ENCODE data around the gene CDRT4. TPM values are rescaled to one million over a fixed set of nuclear protein-coding genes. Genes with fewer than 3 reads are reported as not detected.

Gene CDRT4
- total RNA-seq, 2 donors from 2014 or later, result 2.3 to 48.1 TPM

GRCh38 chr17:15498107-15498506, 30.7 kb upstream of the CDRT4 start:
- 83 to 85% methylated on average over 2 of the region's 2 CpGs for WGBS, 2 donors
- H3K27ac ChIP-seq, result no peak overlapping the region

GRCh38 chr17:15496735-15497670, 29.6 kb upstream of the CDRT4 start:
- WGBS, 2 donors, result 89% methylated on average over 7 of the region's 7 CpGs
- no peaks in the 10 kb centered on the region for H3K9me3 ChIP-seq
- no peak overlapping the region for H3K4me3 ChIP-seq
- DNase-seq, result no peak
- no peak for ATAC-seq
- no peak for TF ChIP-seq CTCF (IDR thresholded peaks at IDR 0.05)
- TF ChIP-seq POLR2A (IDR thresholded peaks at IDR 0.05), result no peak
- no peaks in the 10 kb centered on the region for H3K4me1 ChIP-seq
- H3K36me3 ChIP-seq (replicated peaks in 1 of 2; ENCODE audit: insufficient read depth in 1 of 2, low read depth in 2 of 2), result no peaks in the 10 kb centered on the region
- no peak overlapping the region for H3K27ac ChIP-seq
- intact Hi-C loops (cut with DNase I), result no loop called here
- no peaks in the 10 kb centered on the region for H3K27me3 ChIP-seq

More at GRCh38 chr17:15498107-15498506, 30.7 kb upstream of the CDRT4 start:
- peaks cover 5% of the 10 kb centered on the region for H3K4me1 ChIP-seq
- no peak for ATAC-seq
- no peaks in the 10 kb centered on the region for H3K36me3 ChIP-seq (replicated peaks in 1 of 2; ENCODE audit: insufficient read depth in 1 of 2, low read depth in 2 of 2)
- no peak overlapping the region for H3K4me3 ChIP-seq
- no peak for DNase-seq
- no peak for TF ChIP-seq CTCF (IDR thresholded peaks at IDR 0.05)
- no peak for TF ChIP-seq POLR2A (IDR thresholded peaks at IDR 0.05)
- no peaks in the 10 kb centered on the region for H3K27me3 ChIP-seq
- H3K9me3 ChIP-seq, result no peaks in the 10 kb centered on the region
- intact Hi-C loops (cut with DNase I), result no loop called here

- no peaks in the 10 kb centered on the region for H3K4me1 ChIP-seq
- H3K27me3 ChIP-seq, result no peaks in the 10 kb centered on the region
- ATAC-seq (no peak), DNase-seq (no peak)
- intact Hi-C loops (cut with DNase I), result no loop called here
- H3K36me3 ChIP-seq (replicated peaks in 1 of 2; ENCODE audit: insufficient read depth in 1 of 2, low read depth in 2 of 2), result no peaks in the 10 kb centered on the region
- no peak overlapping the region for H3K27ac ChIP-seq
- H3K9me3 ChIP-seq, result no peaks in the 10 kb centered on the region
- TF ChIP-seq CTCF (IDR thresholded peaks at IDR 0.05) (no peak), POLR2A (IDR thresholded peaks at IDR 0.05) (no peak)
- no peak overlapping the region for H3K4me3 ChIP-seq
Measured at GRCh38 chr17:15494821-15495220, 27.4 kb upstream of the CDRT4 start.

GRCh38 chr17:15493693-15494035, 26.2 kb upstream of the CDRT4 start:
- intact Hi-C loops (cut with DNase I), result no loop called here
- WGBS, 2 donors, result 4 to 26% methylated on average over 1 of the region's 1 CpG
- no peaks in the 10 kb centered on the region for H3K9me3 ChIP-seq

More at GRCh38 chr17:15493693-15494035, 26.2 kb upstream of the CDRT4 start:
- ATAC-seq, result no peak
- TF ChIP-seq POLR2A (IDR thresholded peaks at IDR 0.05) (no peak), CTCF (IDR thresholded peaks at IDR 0.05) (no peak)
- no peaks in the 10 kb centered on the region for H3K36me3 ChIP-seq (replicated peaks in 1 of 2; ENCODE audit: insufficient read depth in 1 of 2, low read depth in 2 of 2)
- DNase-seq, result no peak
- H3K27ac ChIP-seq, result no peak overlapping the region
- H3K4me1 ChIP-seq, result no peaks in the 10 kb centered on the region
- no peaks in the 10 kb centered on the region for H3K27me3 ChIP-seq
- no peak overlapping the region for H3K4me3 ChIP-seq
